GM21717 (cell line): Measurements from ENCODE around the gene TEX47.

ENCODE experiments used
- ATAC-seq: cut with Tn5 transposase; IDR thresholded peaks from one replicate; pipeline ENCODE4 v1.9.1; 2021; ENCODE audit warnings: mild to moderate bottlenecking, moderate library complexity; ENCODE audit not compliant: unreplicated experiment

TEX47 gene

GRCh38 chr7:88795553-88795952 lies at the start of gene TEX47:
TEX47 (minus strand) TSS chr7:88795737; CDS start chr7:88794942, 795 bp downstream.
- ATAC-seq: no peak

- no peak for ATAC-seq
These were observed 49.6 kb upstream of the TEX47 start for GRCh38 chr7:88845091-88845490.

GRCh38 chr7:88842201-88842600 lies 46.7 kb upstream of the TEX47 start:
- no peak for ATAC-seq

DNA sequence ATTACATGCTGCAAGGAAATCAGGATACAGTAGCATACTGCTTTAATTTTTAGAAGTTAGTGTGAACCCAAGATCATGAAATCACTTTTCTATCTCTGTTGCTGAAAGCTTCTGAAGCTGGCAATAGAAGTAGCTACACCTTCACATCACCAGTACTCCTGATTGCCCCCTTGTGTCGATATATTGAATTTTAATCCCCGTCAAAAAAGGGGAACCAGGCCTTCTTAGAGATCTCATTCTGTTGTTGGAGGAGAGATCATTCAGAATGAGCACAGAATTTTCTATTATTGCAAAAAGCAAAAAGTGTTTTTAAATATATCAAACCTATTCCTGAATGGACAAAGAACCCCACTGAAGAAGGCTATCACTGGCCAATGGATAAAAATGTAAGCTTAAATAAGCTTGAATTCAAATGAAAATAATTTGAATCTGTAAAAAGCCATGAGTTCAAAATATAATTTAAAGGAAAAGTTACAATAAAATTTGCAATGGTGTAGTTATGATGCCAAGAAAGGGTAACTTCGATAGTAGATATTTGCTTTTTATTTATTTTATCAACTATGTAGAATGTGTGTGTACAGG lies 39.7 kb upstream of the TEX47 start:
- peak; percentile 81 for ATAC-seq

DNA sequence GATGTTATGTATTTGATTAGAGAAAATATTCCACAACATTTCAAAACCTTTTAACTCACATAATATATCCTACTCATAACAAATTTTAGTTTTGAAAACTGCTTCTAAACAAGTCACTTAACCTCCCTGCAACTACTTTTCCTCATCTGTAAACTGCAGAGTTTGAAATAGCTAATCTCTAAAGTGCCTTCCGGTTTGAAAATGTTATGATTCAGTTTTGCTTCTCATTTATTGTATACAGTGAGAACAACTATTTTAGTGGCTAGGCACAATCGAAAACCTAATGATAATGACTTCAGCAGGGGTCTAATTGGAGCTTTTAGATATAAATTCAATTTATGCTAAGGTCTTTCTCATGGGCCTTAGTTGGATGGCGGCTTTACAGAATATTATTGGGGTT lies 30.7 kb upstream of the TEX47 start:
- ATAC-seq: no peak

- no peak for ATAC-seq
These were observed 23.0 kb upstream of the TEX47 start for GRCh38 chr7:88818552-88818951.

DNA sequence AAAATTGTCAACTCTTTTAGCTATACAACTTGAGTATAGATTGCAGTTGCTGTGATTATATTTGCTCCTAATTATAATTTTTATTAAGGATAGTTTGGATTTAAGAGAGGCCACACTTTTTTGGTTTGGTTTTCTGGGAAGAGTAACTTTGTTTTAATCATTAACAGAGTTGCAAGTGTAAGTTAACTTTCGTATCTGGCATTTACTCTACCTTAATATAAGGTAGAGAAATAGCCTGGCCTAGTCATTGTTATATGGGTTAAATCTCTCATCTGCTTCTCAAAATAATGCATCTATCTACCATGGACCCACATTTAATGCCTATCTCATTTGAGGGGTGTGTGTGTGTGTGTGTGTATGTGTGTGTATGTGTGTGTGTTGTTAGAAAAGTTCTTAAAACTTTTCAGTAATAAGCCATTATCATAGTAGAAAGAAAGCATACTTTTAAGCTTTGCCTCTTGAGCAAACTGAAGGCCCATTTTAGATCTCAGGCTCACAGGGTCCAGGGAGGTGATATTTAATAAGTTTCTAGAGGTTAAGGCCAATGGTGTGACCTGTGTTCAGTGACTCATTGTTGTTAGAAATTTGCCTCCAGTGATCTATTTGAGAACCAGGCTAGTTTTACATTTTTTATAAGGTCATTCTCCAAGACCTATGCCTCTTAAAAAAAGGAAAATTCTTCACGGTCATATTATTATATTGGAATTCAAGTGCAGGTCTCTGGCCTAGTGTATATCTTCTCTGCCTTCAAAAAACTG lies 10.9 kb upstream of the TEX47 start:
- ATAC-seq: no peak

- no peak for ATAC-seq
These were observed 5.5 kb upstream of the TEX47 start for GRCh38 chr7:88801046-88801445.

DNA sequence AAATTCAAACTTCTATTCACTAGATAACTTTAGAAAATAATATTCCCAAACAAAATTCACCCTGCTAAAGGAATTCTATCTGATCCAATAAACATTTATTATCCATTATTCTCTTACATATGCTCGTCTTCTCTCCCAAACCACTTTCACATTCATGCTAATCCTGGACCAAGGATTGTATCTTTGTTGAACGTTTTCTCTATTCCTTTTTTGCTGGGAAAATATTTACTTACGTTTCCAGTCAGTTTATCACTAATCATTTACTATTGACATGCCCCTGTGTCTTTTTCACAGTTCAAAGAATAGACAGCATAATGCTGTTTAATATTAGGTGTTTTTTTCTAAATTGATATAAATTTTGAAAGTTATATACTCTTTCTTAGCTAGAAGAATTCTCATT lies 3.2 kb downstream of the TEX47 start:
- ATAC-seq: no peak

DNA sequence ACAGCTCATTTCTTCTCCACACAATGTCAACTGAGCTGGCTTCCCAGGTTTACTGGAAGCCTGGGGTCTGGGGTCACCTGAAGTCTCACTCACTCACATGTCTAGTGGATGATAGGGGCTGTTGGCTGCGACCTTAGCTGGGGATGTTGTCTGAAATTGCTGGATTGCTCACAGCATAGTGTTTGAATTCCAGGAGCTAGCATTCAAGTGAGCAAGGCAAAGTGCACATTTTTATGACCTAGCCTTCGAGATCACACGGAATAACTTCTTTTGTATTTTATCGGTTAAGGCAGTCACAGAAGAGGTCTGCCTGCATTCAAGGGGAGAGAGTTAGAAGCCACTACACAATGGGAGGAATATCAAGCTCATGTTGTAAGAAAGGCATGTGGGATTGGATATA lies 3.6 kb downstream of the TEX47 start:
- ATAC-seq: no peak

DNA sequence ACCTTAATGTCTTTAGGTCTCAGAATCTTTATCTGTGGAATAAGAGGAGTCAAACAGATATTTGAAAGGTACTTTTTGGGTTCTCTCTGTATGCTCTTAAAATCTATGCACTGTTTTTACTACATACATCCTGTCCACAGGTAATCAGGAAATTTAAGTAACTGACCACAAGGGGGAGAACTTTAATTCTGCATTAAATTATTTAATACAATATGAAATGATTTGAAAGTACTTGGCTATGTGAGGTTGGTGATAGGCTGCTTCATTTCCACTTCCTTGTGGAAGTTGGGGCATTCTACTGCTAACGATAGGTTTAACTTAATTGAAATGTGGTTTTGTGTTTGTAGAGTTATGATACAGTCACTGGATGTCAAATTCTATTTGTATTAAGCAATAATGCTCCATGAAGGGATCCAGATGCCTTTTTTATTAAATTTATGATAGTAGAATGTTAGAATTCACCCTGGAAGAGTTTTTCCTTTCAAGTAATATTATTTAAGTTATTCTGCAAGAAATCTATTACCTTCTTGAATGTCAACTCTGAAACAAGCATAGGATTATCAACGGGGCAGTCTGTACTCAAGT lies 6.0 kb downstream of the TEX47 start:
- no peak for ATAC-seq

DNA sequence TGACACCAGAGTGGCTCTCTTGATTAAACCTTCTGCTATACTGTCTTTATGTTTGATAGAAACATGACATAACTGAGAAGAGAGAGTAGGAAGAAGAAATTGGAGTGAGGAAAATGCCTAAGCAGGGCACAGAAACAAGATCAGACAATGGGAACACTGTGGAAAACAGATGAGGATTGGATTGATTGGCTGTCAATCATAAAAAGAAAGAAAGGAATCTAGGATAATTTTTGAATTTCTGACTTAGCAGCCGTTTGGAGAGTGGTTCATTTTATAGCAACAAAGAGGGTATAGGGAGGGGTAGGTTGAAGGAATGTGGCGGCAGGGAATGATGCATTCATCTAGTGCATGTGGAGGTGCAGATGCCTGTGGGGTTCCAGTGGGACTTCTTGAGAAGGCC lies 7.8 kb downstream of the TEX47 start:
- no peak for ATAC-seq

DNA sequence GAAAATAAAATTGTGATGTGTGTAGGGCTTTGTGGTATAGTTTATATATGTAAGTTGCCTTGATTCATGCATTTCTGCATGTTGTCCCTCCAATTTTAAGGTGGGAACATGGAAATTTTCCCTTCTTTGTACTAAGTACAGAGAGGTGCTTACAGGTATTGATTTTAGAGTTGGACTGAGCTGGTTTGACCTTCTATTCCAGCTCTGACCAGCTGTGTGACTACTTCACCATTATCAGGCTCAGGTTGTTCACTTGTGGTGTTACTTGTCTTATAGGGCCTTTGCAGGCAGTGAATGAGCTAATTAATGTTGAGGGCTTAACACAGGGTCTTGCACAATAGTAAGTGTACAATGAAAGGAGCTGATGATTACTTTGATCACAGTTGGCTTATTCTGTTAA lies 19.7 kb downstream of the TEX47 start:
- no peak for ATAC-seq

GRCh38 chr7:88772776-88773175 lies 22.8 kb downstream of the TEX47 start:
- ATAC-seq: no peak

GRCh38 chr7:88771417-88771816 lies 24.1 kb downstream of the TEX47 start:
- ATAC-seq: no peak

DNA sequence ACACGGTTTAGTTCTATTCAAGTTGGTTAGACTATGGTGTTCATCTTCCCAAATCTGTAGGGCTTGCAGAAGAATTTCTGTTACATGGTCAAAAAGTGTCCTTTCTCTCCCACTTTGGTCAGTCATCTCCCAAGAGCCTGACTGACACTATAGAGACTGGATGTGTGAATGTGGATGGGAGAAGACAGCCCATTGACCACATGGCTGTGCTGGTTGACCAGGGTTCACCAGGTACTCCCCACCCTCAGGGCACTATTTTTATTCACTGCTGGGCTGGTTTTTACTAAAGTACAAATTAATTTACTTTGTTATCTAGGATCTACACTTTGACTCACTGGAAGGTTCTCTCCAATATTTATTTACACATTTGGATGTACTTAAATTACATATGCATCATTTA lies 33.8 kb downstream of the TEX47 start:
- no peak for ATAC-seq

GRCh38 chr7:88760136-88760515 lies 35.4 kb downstream of the TEX47 start:
- no peak for ATAC-seq

DNA sequence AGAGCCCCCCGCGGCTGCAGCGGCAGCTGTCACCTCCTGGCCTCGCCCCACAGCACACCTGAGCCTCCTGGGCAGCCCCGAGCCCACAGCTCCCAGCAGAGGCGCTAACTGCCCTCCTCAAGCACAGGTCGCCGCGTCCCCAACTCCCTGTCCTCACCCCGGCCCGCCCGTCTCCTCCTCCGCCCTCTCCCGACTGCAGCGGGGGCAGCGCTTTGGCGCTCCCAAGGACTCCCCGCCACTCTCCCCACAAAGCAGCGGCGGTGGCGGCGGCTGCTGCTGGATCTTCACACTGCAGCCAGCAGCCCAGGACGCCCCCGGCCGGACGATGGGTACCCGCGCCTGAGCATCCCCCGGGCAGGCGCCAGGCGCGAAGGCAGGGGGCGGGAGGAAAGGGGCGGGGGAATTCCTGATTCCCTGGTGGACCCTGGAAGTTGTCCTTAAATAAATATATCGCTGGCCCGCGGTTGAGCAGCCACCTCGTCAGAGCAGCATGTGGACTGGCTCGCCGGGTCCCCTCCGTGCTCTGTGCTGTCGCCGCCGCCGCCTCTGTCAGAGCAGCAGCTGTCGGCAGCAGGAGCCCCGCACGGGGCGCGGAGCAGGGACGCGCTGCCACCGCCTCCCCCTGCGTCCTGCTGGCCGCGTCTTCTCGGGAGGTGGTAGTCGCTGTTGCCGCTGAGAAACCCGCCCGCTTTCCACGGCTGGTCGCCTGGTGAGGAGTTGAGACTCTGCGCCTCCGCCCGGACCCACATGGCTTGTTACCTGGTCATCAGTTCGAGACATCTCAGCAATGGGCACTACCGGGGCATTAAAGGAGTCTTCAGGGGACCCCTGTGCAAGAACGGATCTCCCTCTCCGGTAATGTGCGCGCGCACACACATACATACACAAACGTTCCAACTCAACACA lies 36.1 kb downstream of the TEX47 start, which contains the start of gene ZNF804B:
Gene ZNF804B (plus strand): TSS at position 471 of the 906 bp plus-strand sequence. CDS start 277 bp downstream, at position 748.
- no peak for ATAC-seq

GRCh38 chr7:88758381-88759229 lies 36.9 kb downstream of the TEX47 start:
- no peak for ATAC-seq

DNA sequence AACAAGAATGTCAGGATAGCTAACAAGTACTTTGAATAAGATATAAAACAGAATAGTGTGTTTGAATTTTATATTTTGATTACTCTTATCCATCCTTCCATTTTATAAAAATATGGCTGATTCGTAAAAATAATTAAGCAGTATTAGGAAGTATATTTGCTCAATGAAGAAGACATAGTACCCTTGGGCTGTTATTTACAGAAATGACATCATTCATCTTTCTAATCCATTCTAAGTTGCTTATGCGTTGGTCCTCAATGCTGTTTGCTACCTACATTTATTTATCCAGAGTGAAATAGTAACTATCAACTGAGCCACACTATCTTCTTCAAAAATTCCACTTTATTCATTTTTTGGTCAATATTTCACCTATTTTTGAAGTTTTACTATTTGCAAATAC lies 38.2 kb downstream of the TEX47 start:
- no peak for ATAC-seq
